Panc1 (cell line): ENCODE data around the gene ZNF165.

Experiments
- CTCF ChIP-seq: fragments of 450-650 bp; IDR thresholded peaks from 2 replicates; pipeline ENCODE4 v1.5.1; 2017; ENCODE audit warnings: mild to moderate bottlenecking
- POLR2AphosphoS5 ChIP-seq: IDR thresholded peaks from 2 replicates; pipeline ENCODE4 v1.6.1; 2012; ENCODE audit warnings: mild to moderate bottlenecking, low read depth, low read length, moderate library complexity
- REST ChIP-seq, 2 experiments: IDR thresholded peaks; 2 replicates each; pipeline ENCODE4 v1.6.1; 2011 to 2012; ENCODE audit warnings: low read depth in 2 of 2, control low read depth in 1 of 2, low read length in 1 of 2, mild to moderate bottlenecking in 1 of 2, moderate library complexity in 1 of 2; ENCODE audit not compliant: insufficient read depth in 1 of 2

GRCh38 chr6:28107506-28107905 is 27.1 kb downstream of the ZNF165 start:
- TF ChIP-seq REST (IDR thresholded peaks at IDR 0.05; ENCODE audit: insufficient read depth in 1 of 2, low read depth in 2 of 2, low read length in 1 of 2) (no peak), CTCF (no peak), POLR2AphosphoS5 (no peak)
